GM18517 (cell line): ENCODE results near the gene RNASE2.
"Not testable (repeated sequence)": the region's sequence is repeated elsewhere in the genome, so short reads cannot be mapped to it uniquely, and the experiment has no call there.

ENCODE experiments used
- ATAC-seq: cut with Tn5 transposase; IDR thresholded peaks from one replicate; pipeline ENCODE4 v1.9.1; 2021; ENCODE audit warnings: mild to moderate bottlenecking, moderate library complexity; ENCODE audit not compliant: unreplicated experiment

The RNASE2 gene

GRCh38 chr14:20954736-20955537, at the start of gene RNASE2:
Gene RNASE2, plus strand, starts transcription at chr14:20955487. Its CDS starts 285 bp downstream, at chr14:20955772.
- not testable (repeated sequence) for ATAC-seq

- ATAC-seq = no peak
These were observed 49.6 kb upstream of the RNASE2 start for GRCh38 chr14:20905676-20906075.

DNA sequence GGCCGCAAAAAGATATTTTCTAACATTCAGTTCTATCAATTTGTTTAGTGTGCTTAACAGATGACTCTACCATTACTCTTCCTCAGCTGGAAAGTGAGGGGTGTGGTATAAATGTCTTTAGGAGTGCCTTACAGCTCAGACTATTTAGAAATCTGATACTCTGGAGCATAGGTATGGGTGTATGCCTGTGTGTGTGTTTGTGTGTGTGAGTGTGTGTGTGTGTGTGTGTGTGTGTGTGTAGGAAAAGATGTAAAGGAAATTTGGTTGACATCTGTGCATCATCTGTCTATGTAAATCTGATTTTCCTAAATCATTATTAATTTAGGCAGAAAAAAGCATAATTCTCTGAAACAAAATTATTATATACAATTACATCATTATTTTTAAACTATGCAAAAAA, 48.1 kb upstream of the RNASE2 start:
- ATAC-seq = no peak

- ATAC-seq = not testable (repeated sequence)
These were observed 44.5 kb upstream of the RNASE2 start for GRCh38 chr14:20910822-20911221.

DNA sequence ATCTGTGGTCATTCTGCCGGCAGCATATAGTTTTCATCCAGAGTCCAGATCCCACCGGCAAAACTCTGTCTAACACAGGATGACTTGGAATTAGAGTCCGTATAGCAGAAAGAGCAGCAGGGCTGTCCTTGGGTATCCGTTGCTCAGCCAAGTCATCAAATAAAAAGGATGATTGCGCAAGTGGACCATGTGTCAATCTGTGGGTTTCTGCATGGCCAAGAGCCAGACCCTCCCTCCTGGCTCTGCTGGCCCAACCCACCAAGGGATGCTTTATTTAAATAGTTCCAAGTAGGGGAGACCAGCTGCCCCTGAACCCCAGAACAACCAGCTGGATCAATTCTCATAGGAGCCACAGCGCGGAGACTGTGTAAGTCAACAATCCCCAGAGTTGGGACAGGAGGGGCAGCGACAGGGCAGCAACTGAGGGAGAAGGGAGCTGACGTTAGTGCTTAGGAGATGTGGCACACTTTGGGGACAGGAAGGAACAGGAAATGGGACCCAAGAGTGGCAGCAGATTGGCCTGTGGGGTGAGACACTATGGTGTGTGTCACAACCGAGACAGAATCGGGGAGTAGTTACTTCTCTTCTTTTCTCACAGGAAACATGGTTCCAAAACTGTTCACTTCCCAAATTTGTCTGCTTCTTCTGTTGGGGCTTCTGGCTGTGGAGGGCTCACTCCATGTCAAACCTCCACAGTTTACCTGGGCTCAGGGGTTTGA, 36.1 kb upstream of the RNASE2 start:
- not testable (repeated sequence) for ATAC-seq

DNA sequence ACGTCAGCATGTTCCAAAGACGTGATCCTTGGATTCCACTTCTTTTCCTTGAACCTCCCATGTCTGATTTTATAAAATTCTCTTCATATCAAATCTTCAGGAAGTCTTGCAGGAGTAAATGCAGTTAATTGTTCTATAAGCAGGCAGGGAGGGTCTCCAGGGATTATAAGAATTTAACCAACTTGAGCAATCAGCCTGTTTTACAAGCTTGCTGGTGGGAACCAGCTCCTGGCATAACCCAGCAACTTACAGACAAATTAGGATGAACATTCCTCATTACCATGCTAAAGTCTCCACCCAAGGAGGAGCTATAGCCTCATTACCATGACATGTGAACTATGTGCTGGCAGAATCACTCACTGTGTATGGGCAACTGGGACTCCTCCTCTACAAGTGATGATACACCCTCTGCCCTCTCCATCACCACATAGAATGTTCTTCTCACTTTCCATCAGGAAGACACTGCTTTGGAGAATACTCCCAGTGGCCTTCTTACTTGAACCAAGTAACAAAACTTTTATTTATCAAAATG, 31.5 kb upstream of the RNASE2 start:
- ATAC-seq = not testable (repeated sequence)

- ATAC-seq = no peak
These were observed 21.0 kb upstream of the RNASE2 start for GRCh38 chr14:20934148-20934762.

- ATAC-seq = no peak
These were observed 19.8 kb upstream of the RNASE2 start for GRCh38 chr14:20935303-20935984.

GRCh38 chr14:20945146-20945545, 10.1 kb upstream of the RNASE2 start:
- not testable (repeated sequence) for ATAC-seq

- ATAC-seq = not testable (repeated sequence)
These were observed 8.6 kb upstream of the RNASE2 start for GRCh38 chr14:20946707-20947106.

- ATAC-seq = not testable (repeated sequence)
These were observed 219 bp downstream of the RNASE2 start for GRCh38 chr14:20955538-20955873.

- no peak for ATAC-seq
These were observed 1.2 kb downstream of the RNASE2 start for GRCh38 chr14:20956376-20956976.

DNA sequence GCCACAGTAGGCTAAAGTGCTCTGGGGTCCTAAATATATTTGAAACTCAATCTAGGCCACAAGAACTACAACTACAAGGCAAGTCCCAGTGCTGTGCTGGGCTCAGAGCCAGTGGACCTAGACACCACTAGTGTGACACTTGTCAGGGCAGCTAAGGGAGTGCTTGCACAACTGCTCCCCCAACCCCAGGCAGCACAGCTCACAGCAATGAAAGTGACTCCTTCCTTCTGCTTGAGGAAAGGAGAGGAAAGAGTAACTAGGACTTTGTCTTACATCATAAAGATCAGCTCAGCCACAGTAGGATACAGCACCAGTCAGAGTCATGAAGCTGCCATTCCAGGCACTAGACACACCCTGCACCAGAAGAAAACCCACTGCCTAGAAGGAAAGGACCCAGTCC, 3.7 kb downstream of the RNASE2 start:
- not testable (repeated sequence) for ATAC-seq

- no peak for ATAC-seq
These were observed 14.0 kb downstream of the RNASE2 start for GRCh38 chr14:20969336-20969735.

DNA sequence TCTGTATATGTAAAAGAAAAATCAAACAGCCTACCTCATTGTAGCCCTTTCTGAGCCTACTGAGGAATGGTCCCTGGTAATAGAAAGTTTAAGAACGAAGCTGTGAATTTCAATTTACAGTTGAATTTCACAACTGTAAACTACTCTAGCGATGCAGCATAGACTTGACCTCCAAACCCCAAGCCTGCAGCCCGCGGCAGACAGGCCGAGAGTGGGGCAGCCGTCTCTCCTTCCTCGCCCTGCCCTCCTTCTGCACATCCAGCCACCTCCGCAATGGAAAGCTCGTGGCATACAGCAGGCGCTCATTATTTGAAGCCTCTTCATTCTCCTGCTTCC, 15.3 kb downstream of the RNASE2 start:
- peak; percentile 8 for ATAC-seq

DNA sequence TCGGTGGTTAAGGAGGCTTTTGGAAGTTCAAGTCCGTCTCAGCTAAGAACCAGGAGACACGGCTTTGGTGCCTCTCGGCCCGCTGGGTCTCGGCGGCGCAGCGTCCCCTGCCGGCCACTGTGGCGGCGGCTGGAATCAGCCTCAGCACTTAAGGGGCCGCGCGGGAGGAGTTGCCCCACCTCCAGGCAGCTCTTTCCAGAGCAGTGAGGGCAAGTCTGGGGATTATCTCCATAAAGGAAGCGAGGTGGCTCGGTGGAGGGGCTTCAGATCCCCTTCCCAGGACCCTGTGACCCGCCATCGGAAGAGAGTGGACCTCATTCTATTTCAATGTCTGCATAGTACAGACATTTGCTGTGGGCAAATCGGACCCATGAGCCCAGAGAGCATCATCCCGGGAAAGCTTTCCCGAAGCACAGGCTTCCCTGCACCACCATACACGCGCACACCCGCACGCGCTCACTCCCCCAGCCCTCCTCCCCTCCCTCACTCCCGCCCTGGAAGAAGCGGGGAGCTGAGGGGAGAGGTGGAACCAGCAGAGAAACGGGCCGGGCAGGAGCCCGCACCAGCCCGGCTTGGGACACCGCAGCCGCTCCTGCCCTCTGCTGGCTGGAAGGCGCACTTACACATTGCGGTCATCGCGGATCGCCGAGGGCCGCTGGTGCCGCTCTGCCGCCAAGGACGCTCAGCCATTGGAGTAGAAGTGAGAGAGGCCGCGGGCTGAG, 15.9 kb downstream of the RNASE2 start:
- ATAC-seq = peak; percentile 80

GRCh38 chr14:20971705-20972021, 16.4 kb downstream of the RNASE2 start:
- peak; percentile 31 for ATAC-seq

DNA sequence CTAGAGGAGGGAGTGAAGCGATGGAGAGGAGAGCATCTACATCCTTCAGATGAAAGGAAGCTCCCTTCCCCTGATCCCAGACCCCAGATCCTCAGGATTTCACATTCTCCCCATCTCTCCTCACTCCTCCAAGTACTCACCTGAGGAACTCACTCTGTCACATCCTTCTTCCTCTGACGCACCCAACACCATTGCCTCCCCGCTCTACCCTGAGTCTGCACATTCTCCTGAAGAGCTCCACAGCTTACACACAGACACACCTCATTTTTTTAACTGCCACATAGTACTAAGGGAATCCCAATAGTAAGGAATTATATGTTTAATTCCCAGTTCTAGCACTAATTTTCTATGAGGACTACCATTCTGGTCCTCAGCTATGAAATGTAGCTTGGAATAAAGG, 18.2 kb downstream of the RNASE2 start:
- no peak for ATAC-seq

- ATAC-seq = no peak
These were observed 21.0 kb downstream of the RNASE2 start for GRCh38 chr14:20976291-20976690.

DNA sequence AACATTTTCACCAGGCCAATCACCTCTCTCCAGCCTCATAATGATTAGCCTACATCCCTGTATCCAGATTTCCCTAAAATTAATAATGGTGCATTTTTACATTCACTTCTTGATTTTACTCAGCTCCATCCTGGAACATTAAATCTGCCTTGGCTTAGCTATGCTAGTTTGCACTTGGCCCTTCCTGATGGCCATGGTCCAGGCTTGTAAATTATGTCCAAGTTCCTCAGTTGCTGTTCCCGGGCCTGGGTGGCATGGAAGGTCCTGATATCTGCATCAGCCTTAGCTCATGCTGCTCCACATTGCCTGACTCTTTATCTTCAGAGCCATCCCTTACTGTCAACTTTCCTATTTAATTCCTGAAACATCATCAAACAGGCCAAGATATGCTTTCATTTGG, 23.4 kb downstream of the RNASE2 start:
- ATAC-seq = no peak
